HepG2 (cell line): ENCODE results near the gene PPP2R5C. TPM values are rescaled to one million over a fixed set of nuclear protein-coding genes. Genes with fewer than 3 reads are reported as not detected.

Source experiments
- ATAC-seq: fragments of 200-7000 bp; cut with Tn5 transposase; 3 replicates; pipeline ENCODE4 v1.9.1; 2020; ENCODE audit warnings: mild to moderate bottlenecking, moderate library complexity
- BruUV-seq: library from RNA; stranded (reverse); fragments of 400-500 nt; replicated peaks from 2 replicates; lab custom pipeline; 2021; lab: Mats Ljungman, UMichigan
- CTCF ChIA-PET: fragments of 300-600 bp; formaldehyde crosslinking; extraction: SDS; loops from one replicate; lab custom pipeline; 2021; ENCODE audit warnings: low total read pairs, inconsistent platforms, low intra/inter-chr PET ratio; lab: Yijun Ruan, JAX
- POLR2A ChIA-PET: fragments of 350-600 bp; sonication (Branson Sonifier 250); formaldehyde crosslinking; loops from one replicate; lab custom pipeline; 2020; ENCODE audit warnings: antibody characterized with exemption, inconsistent platforms; lab: Yijun Ruan, JAX
- DNase-seq: peaks from one replicate; pipeline ENCODE4 v3.0.0-alpha.2; 2015; ENCODE audit warnings: low spot score
- FAIRE-seq: peaks from 3 replicates; lab custom pipeline; 2011; peaks lifted over from hg19 to GRCh38; lab: Jason Lieb, UNC
- H2AFZ ChIP-seq: one replicate; pipeline ENCODE4 v1.6.1; 2011; ENCODE audit warnings: low read length, inconsistent platforms
- H3K27ac ChIP-seq: fragments of 300-600 bp; 3 replicates; pipeline ENCODE4 v1.8.0; 2011; ENCODE audit warnings: mixed run types, mild to moderate bottlenecking, mixed read lengths, low read length, inconsistent platforms; ENCODE audit not compliant: insufficient read depth; ENCODE audit errors: extremely low read length
- H3K27me3 ChIP-seq, 2 experiments: fragments of 200-600 bp in 1 of 2; 2 replicates in 1 of 2; 3 replicates in 1 of 2; pipeline versions ENCODE4 v1.6.0 to v1.8.0; 2011; ENCODE audit warnings: low read length in 2 of 2, mild to moderate bottlenecking in 2 of 2, moderate library complexity in 2 of 2, inconsistent platforms in 1 of 2; ENCODE audit not compliant: insufficient read depth in 2 of 2, control insufficient read depth in 1 of 2
- H3K36me3 ChIP-seq, 2 experiments: fragments of 200-600 bp in 1 of 2; replicated peaks in 1 of 2; 2 replicates in 1 of 2; 3 replicates in 1 of 2; pipeline versions ENCODE4 v1.5.1 to v1.8.0; 2011; ENCODE audit warnings: low read length in 2 of 2, inconsistent platforms in 1 of 2; ENCODE audit not compliant: insufficient read depth in 2 of 2, control insufficient read depth in 1 of 2
- H3K4me1 ChIP-seq: 2 replicates; pipeline ENCODE4 v1.5.1; 2012; ENCODE audit warnings: low read length, inconsistent platforms; ENCODE audit not compliant: insufficient read depth
- H3K4me2 ChIP-seq: 2 replicates; pipeline ENCODE4 v1.6.0; 2011; ENCODE audit warnings: low read depth, low read length, inconsistent platforms
- H3K4me3 ChIP-seq, 3 experiments: fragments of 200-600 bp in 1 of 3; sonication (generic), shearing (Covaris generic) in 1 of 3; replicated peaks in 1 of 3; 2 replicates each; pipeline ENCODE4 v1.5.1; 2011 to 2016; ENCODE audit warnings: low read length in 3 of 3, inconsistent platforms in 2 of 3, low read depth in 2 of 3, mild to moderate bottlenecking in 2 of 3, control low read depth in 1 of 3, mixed read lengths in 1 of 3; ENCODE audit not compliant: insufficient read depth in 1 of 3
- H3K79me2 ChIP-seq: one replicate; pipeline ENCODE4 v1.6.1; 2011; ENCODE audit warnings: low read length, inconsistent platforms; ENCODE audit not compliant: insufficient read depth
- H3K9ac ChIP-seq: 2 replicates; pipeline ENCODE4 v1.6.0; 2011; ENCODE audit warnings: mild to moderate bottlenecking, low read depth, low read length, inconsistent platforms; ENCODE audit not compliant: insufficient read depth
- H3K9me3 ChIP-seq: 2 replicates; pipeline ENCODE4 v1.5.1; 2012; ENCODE audit warnings: mild to moderate bottlenecking, low read length
- H4K20me1 ChIP-seq: 2 replicates; pipeline ENCODE4 v1.6.0; 2011; ENCODE audit warnings: inconsistent platforms, mild to moderate bottlenecking, low read length, moderate library complexity; ENCODE audit not compliant: insufficient read depth
- CENPT ChIP-seq: sonication (generic); formaldehyde crosslinking; IDR thresholded peaks from 2 replicates; pipeline ENCODE4 v1.8.0; 2022; ENCODE audit warnings: low read depth, mild to moderate bottlenecking, moderate library complexity, missing genetic modification reagents
- HNF1A ChIP-seq, 2 experiments: sonication (generic) in 1 of 2; formaldehyde crosslinking in 1 of 2; IDR thresholded peaks; 2 replicates each; pipeline versions ENCODE4 v1.4.0 to v1.6.1; 2016 to 2020; ENCODE audit warnings: borderline replicate concordance in 1 of 2, low read depth in 1 of 2, mild to moderate bottlenecking in 1 of 2, missing genetic modification reagents in 1 of 2
- KIAA2018 ChIP-seq: sonication (generic); formaldehyde crosslinking; IDR thresholded peaks from 2 replicates; pipeline ENCODE4 v1.5.0; 2020; ENCODE audit warnings: mild to moderate bottlenecking, missing genetic modification reagents, borderline replicate concordance
- MNT ChIP-seq: fragments of 450-650 bp; IDR thresholded peaks from 2 replicates; pipeline ENCODE4 v1.6.1; 2016
- ZBTB38 ChIP-seq: sonication (generic); formaldehyde crosslinking; IDR thresholded peaks from 2 replicates; pipeline ENCODE4 v1.5.1; 2020; ENCODE audit warnings: mild to moderate bottlenecking, missing genetic modification reagents
- ZNF75D ChIP-seq: sonication (generic); formaldehyde crosslinking; IDR thresholded peaks from 2 replicates; pipeline ENCODE4 v1.8.1; 2023; ENCODE audit warnings: missing genetic modification reagents, mild to moderate bottlenecking, borderline replicate concordance
- WGBS: methylation state at CpG from one replicate; pipeline ENCODE4 v1.1.6; 2017; ENCODE audit warnings: low lambda C conversion rate; 5-methylcytosine and 5-hydroxymethylcytosine counted together
- in situ Hi-C: cut with HindIII; loops from 2 replicates; pipeline ENCODE4 v1.10.0; 2017; ENCODE audit warnings: low pct_unique_long_range_greater_than_20kb; ENCODE audit not compliant: extremely low pct_ligation_motif_present
- intact Hi-C: fragments of 100-400 bp; cut with micrococcal nuclease; formaldehyde crosslinking; loops from one replicate; pipeline ENCODE4 v1.10.0; 2022; ENCODE audit not compliant: unreplicated experiment
- polyA plus RNA-seq, 8 experiments: library from polyadenylated mRNA; depleted of rRNA in 3 of 8; stranded (reverse) in 7 of 8; unstranded in 1 of 8; fragments of >200 nt; fragmentation: Illumina TruSeq in 4 of 8; extraction: Trizol in 4 of 8; gene quantifications; 2 replicates each; pipeline versions ENCODE4 v1.2.1 to v1.2.3, GENCODE V29; 2011 to 2016; ENCODE audit warnings: low read depth in 4 of 8, missing spikeins in 1 of 8, mixed read lengths in 1 of 8; ENCODE audit not compliant: insufficient read depth in 1 of 8
- total RNA-seq, 5 experiments: library from RNA; depleted of rRNA; stranded (reverse); fragments of >200 nt; fragmentation: Illumina TruSeq; extraction: Trizol; gene quantifications; 2 replicates each; pipeline ENCODE4 v1.2.3, GENCODE V29; 2016; ENCODE audit warnings: low read depth in 1 of 5

Gene PPP2R5C
- total and polyA plus RNA-seq, 2 of the 13 experiments (the other 11 are each of a cell fraction or from before 2014, with no cell fraction given), result 74.3 to 78.5 TPM

GRCh38 chr14:101914083-101914482 is 152.6 kb downstream of the PPP2R5C start:
- no TSS peak for BruUV-seq

More at GRCh38 chr14:101914083-101914482, 152.6 kb downstream of the PPP2R5C start:
- no peaks in the 10 kb centered on the region for H3K4me1 ChIP-seq
- H3K4me2 ChIP-seq, result no peak overlapping the region
- no peaks in the 10 kb centered on the region for H3K27me3 ChIP-seq
- peaks cover 0 to 25% of the 10 kb centered on the region in 2 experiments; a peak in 3 of 5 replicates for H3K36me3 ChIP-seq
- no peak overlapping the region for H3K27ac ChIP-seq
- POLR2A ChIA-PET, result no interaction called here
- no peaks in the 10 kb centered on the region for H3K79me2 ChIP-seq
- H2AFZ ChIP-seq, result no peak overlapping the region
- H3K9ac ChIP-seq, result no peak overlapping the region
- no peak overlapping the region for H3K4me3 ChIP-seq
- in situ Hi-C loops, result no loop called here
- DNase-seq (no peak), ATAC-seq (no peak), FAIRE-seq (no peak)
- WGBS, result 96% methylated on average over 8 of the region's 8 CpGs
- CTCF ChIA-PET, result no interaction called here
- H4K20me1 ChIP-seq, result no peaks in the 10 kb centered on the region
- intact Hi-C loops, result no loop called here
- no peaks in the 10 kb centered on the region for H3K9me3 ChIP-seq
- no peak for TF ChIP-seq ZNF75D
- TF ChIP-seq HNF1A (IDR thresholded peaks at IDR 0.05; ENCODE audit: low read depth), result no peak
- no peak for TF ChIP-seq HNF1A (CRISPR knock-in tag; IDR thresholded peaks at IDR 0.05; ENCODE audit: borderline replicate concordance)
- no peak for TF ChIP-seq ZBTB38
- no peak for TF ChIP-seq CENPT (CRISPR knock-in tag)
- TF ChIP-seq MNT, result peak; percentile 92
- no peak for TF ChIP-seq KIAA2018 (CRISPR knock-in tag)
